GM13976 (cell line): Measurements from ENCODE around the gene SIRPG.

ENCODE experiments used
- DNase-seq: peaks from one replicate; pipeline ENCODE4 v3.0.0; 2012; ENCODE audit warnings: low spot score
- in situ Hi-C: fragments of 300-500 bp; cut with MboI; formaldehyde crosslinking; loops from one replicate; pipeline ENCODE4 v1.12.0; 2022; ENCODE audit warnings: low sequenced_read_pairs, mixed read lengths, inconsistent platforms; ENCODE audit not compliant: unreplicated experiment
- TF ChIP-seq, protein P1 (sequence below): IDR thresholded peaks from 2 replicates; pipeline ENCODE4 v1.5.1; 2012; ENCODE audit warnings: borderline replicate concordance, mild to moderate bottlenecking; ENCODE audit not compliant: insufficient read depth; ENCODE audit errors: extremely low read depth, missing control alignments, control extremely low read depth

SIRPG gene

DNA sequence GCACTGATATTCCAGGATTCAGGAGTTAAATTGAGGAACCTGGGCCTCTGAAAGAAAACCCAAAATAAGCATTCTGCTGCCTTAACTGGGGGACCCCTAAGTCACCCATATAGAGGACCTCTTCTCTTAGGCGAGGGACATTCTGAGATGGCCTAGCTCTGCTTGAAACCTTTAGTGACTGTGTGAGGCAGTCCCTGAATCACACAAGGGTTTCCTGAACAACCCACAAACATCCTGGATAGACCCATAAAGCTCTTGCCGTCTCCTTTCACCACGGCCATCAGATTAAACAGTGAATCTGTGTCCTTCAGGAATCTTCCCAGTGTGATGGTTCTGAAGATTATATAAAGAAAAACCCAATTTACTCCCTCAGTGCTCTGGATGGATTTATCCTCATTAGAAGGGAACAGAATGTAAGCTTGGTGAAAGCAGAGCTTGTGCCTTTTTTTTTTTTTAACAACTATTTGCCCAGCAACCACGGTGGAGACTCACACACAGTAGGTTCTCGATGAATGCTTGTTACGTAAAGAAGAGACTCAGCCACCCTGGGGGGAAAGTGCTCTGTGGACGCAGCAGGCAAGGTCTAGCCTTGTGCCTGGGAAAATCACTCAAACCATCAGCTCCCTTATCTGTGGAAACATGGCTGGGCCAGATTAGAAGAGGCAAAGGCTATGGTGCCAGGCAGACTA lies 39.1 kb upstream of the SIRPG start:
- TF ChIP-seq, protein P1, sequence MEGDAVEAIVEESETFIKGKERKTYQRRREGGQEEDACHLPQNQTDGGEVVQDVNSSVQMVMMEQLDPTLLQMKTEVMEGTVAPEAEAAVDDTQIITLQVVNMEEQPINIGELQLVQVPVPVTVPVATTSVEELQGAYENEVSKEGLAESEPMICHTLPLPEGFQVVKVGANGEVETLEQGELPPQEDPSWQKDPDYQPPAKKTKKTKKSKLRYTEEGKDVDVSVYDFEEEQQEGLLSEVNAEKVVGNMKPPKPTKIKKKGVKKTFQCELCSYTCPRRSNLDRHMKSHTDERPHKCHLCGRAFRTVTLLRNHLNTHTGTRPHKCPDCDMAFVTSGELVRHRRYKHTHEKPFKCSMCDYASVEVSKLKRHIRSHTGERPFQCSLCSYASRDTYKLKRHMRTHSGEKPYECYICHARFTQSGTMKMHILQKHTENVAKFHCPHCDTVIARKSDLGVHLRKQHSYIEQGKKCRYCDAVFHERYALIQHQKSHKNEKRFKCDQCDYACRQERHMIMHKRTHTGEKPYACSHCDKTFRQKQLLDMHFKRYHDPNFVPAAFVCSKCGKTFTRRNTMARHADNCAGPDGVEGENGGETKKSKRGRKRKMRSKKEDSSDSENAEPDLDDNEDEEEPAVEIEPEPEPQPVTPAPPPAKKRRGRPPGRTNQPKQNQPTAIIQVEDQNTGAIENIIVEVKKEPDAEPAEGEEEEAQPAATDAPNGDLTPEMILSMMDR, result no peak
- DNase-seq, result no peak
- in situ Hi-C loops, result no loop called here

GRCh38 chr20:1694672-1695071 lies 37.1 kb upstream of the SIRPG start:
- DNase-seq, result no peak
- in situ Hi-C loops, result no loop called here
- TF ChIP-seq, protein P1, result no peak

DNA sequence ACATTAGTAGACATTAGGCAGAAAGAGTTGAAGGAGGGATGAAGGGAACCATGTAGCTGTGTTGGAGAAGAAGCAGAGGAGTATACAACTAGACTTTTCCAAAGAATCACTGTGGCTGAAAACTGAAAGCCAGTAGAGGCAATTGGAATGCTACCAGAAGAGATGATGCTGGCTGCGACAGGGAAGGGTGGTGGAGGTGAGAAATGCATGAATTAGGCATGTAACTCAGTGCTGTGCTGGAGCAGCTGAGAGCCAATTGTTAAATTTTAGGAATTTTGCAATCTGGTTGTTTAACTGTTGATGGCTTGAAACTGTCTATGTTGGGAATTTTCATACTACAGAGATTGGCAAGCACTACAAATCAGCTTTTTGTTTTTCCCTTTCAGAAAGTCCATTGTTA lies 35.8 kb upstream of the SIRPG start:
- TF ChIP-seq, protein P1, result no peak
- no peak for DNase-seq
- in situ Hi-C loops, result no loop called here

DNA sequence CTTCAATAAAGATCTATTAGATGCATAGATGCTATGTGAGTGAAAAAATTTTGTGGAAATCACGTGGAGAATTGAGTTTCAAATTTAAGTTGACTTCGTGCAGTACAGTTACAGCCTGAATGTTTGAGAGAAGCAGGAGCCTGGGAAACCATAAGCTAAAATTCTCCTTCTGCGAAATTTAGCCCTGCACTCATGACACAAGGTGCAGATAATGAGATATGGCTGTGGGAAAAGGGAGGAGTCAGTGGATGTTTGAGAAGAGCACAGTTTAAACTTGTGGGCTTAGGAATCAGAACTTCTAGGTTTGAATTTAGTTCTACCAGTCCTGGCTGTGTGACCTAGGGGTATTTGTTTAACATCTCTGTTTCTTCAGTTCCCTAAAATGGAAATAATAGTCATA lies 32.1 kb upstream of the SIRPG start:
- in situ Hi-C loops, result no loop called here
- TF ChIP-seq, protein P1, result no peak
- DNase-seq, result no peak

DNA sequence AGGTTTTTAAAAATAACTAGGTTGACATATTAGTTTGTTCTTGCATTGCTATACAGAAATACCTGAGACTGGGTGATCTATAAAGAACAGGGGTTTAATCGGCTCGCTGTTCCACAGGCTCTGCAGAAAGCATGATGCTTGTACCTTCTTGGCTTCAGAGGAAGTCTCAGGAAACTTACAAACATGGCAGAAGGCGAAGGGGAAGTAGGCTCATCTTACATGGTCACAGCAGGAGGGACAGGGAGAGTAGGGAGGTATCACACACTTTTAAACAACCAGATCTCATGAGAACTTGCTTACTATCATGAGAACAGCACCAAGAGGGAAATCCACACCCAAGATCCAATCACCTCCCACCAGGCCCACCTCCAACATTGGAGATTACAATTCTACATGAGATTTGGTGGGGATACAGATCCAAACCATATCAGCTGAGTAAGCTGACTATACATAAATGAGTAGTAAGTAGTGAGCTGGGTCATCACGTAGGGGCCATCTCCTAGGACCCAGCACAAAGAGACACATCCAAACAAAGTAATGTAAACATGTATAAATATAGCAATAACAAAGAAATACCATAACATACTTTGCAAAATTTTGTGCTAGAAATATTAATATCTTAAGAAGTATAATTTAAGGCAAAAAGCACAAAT lies 31.4 kb upstream of the SIRPG start:
- TF ChIP-seq, protein P1, result no peak

DNA sequence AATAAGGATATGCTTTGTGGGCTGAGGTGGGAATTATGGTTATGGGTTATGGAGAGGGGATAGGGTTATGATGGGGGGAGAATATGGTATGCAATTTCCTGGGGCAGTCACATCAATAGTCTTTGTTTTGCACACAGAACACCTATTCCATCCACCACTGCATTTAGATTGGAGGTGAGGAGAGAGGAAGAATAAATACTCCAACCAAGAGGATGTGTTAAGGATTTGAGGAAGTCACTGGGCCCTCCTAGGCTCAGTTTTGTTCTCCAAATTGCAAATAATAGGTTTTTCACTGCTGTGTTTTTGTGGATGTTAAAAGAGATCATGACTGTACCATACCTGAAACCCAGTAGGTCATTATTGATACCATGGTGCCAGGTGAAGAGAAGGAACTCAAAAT lies 29.5 kb upstream of the SIRPG start:
- TF ChIP-seq, protein P1, result no peak
- DNase-seq, result no peak
- in situ Hi-C loops, result no loop called here

More for the DNA sequence above, 31.4 kb upstream of the SIRPG start:
- in situ Hi-C loops, result no loop called here
- DNase-seq, result no peak
